ENCODE data around the gene IFT22. TPM values are rescaled to one million over a fixed set of nuclear protein-coding genes. Genes with fewer than 3 reads are reported as not detected.
"Not testable (repeated sequence)": the region's sequence is repeated elsewhere in the genome, so short reads cannot be mapped to it uniquely, and the experiment has no call there.

IFT22 gene
- total RNA-seq, 1 donor from 2014 or later: 32.9 TPM

- no peak for DNase-seq
These were observed 44.5 kb downstream of the IFT22 start for GRCh38 chr7:101277155-101277554.

- no peak for DNase-seq
These were observed 48.4 kb downstream of the IFT22 start for GRCh38 chr7:101273206-101273605.

- DNase-seq: no peak
These were observed 50.6 kb downstream of the IFT22 start for GRCh38 chr7:101271021-101271420.

GRCh38 chr7:101269664-101270063 lies 51.9 kb downstream of the IFT22 start:
- no peak for DNase-seq

- DNase-seq: no peak
These were observed 55.7 kb downstream of the IFT22 start for GRCh38 chr7:101265622-101266516.

GRCh38 chr7:101264102-101264706 lies 57.4 kb downstream of the IFT22 start:
- not testable (repeated sequence) for DNase-seq

Small RNA genes within 50 kb of the gene (small RNA-seq; reads per million reads assigned to genes)
- not detected for gene RNU6-1104P

Other genes starting within 250 kb of the IFT22 start
- gene TRIM56, start 236.3 kb downstream of the IFT22 start, total RNA-seq: 1.1 TPM
- gene SERPINE1, start 194.7 kb downstream of the IFT22 start, total RNA-seq: 0.78 TPM
- gene AP1S1, start 167.3 kb downstream of the IFT22 start, total RNA-seq: 93.4 TPM
- 9.7 TPM for gene VGF, start 156.2 kb downstream of the IFT22 start, total RNA-seq
- gene NAT16, start 141.5 kb downstream of the IFT22 start, total RNA-seq: 1.2 TPM
- not detected for gene MOGAT3, start 120.8 kb downstream of the IFT22 start, total RNA-seq
- gene PLOD3, start 104.2 kb downstream of the IFT22 start, total RNA-seq: 10.5 TPM
- gene ZNHIT1, start 103.6 kb downstream of the IFT22 start, total RNA-seq: 35.7 TPM
- gene CLDN15, start 84.0 kb downstream of the IFT22 start, total RNA-seq: 6.4 TPM
- gene FIS1, start 76.7 kb downstream of the IFT22 start, total RNA-seq: 59.9 TPM
- gene COL26A1, start 41.1 kb upstream of the IFT22 start, total RNA-seq: 3.4 TPM